ENCODE results near the gene ARHGAP44. TPM values are rescaled to one million over a fixed set of nuclear protein-coding genes. Genes with fewer than 3 reads are reported as not detected.

ARHGAP44 gene
- total and polyA plus RNA-seq, 2 of the 13 experiments (the other 11 are each of a cell fraction or from before 2014, with no cell fraction given), result 0.79 to 3.1 TPM

DNA sequence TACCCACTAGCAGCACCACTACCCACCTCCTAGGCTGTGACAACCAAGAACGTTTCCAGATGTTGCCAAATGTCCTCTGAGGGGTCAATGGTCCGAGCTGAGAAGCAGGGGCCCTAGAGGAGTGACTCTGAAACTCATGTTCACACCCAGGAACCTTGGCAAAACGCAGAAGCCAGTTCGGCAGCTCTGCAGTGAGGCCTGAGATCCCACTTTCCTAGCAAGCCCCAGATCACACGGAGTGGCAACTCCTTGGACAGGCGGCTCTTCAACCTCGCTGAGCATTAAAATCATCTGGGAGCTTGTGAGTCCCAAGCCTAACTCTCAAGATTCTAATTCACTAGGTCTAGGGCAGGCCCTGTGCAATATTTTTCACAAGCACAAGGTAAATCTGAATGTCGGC is 211.3 kb downstream of the ARHGAP44 start (continued):
- TF ChIP-seq, protein P1, sequence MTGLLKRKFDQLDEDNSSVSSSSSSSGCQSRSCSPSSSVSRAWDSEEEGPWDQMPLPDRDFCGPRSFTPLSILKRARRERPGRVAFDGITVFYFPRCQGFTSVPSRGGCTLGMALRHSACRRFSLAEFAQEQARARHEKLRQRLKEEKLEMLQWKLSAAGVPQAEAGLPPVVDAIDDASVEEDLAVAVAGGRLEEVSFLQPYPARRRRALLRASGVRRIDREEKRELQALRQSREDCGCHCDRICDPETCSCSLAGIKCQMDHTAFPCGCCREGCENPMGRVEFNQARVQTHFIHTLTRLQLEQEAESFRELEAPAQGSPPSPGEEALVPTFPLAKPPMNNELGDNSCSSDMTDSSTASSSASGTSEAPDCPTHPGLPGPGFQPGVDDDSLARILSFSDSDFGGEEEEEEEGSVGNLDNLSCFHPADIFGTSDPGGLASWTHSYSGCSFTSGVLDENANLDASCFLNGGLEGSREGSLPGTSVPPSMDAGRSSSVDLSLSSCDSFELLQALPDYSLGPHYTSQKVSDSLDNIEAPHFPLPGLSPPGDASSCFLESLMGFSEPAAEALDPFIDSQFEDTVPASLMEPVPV (CRISPR knock-in tag; IDR thresholded peaks at IDR 0.05), result no peak
- TF ChIP-seq, protein P2, sequence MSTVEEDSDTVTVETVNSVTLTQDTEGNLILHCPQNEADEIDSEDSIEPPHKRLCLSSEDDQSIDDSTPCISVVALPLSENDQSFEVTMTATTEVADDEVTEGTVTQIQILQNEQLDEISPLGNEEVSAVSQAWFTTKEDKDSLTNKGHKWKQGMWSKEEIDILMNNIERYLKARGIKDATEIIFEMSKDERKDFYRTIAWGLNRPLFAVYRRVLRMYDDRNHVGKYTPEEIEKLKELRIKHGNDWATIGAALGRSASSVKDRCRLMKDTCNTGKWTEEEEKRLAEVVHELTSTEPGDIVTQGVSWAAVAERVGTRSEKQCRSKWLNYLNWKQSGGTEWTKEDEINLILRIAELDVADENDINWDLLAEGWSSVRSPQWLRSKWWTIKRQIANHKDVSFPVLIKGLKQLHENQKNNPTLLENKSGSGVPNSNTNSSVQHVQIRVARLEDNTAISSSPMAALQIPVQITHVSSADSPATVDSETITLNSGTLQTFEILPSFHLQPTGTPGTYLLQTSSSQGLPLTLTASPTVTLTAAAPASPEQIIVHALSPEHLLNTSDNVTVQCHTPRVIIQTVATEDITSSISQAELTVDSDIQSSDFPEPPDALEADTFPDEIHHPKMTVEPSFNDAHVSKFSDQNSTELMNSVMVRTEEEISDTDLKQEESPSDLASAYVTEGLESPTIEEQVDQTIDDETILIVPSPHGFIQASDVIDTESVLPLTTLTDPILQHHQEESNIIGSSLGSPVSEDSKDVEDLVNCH (CRISPR knock-in tag; IDR thresholded peaks at IDR 0.05), result no peak
- TF ChIP-seq PHF21A (CRISPR knock-in tag; IDR thresholded peaks at IDR 0.05) (no peak), ZFP82 (CRISPR knock-in tag; IDR thresholded peaks at IDR 0.05; ENCODE audit: borderline replicate concordance) (no peak)
- TF ChIP-seq, protein P3, sequence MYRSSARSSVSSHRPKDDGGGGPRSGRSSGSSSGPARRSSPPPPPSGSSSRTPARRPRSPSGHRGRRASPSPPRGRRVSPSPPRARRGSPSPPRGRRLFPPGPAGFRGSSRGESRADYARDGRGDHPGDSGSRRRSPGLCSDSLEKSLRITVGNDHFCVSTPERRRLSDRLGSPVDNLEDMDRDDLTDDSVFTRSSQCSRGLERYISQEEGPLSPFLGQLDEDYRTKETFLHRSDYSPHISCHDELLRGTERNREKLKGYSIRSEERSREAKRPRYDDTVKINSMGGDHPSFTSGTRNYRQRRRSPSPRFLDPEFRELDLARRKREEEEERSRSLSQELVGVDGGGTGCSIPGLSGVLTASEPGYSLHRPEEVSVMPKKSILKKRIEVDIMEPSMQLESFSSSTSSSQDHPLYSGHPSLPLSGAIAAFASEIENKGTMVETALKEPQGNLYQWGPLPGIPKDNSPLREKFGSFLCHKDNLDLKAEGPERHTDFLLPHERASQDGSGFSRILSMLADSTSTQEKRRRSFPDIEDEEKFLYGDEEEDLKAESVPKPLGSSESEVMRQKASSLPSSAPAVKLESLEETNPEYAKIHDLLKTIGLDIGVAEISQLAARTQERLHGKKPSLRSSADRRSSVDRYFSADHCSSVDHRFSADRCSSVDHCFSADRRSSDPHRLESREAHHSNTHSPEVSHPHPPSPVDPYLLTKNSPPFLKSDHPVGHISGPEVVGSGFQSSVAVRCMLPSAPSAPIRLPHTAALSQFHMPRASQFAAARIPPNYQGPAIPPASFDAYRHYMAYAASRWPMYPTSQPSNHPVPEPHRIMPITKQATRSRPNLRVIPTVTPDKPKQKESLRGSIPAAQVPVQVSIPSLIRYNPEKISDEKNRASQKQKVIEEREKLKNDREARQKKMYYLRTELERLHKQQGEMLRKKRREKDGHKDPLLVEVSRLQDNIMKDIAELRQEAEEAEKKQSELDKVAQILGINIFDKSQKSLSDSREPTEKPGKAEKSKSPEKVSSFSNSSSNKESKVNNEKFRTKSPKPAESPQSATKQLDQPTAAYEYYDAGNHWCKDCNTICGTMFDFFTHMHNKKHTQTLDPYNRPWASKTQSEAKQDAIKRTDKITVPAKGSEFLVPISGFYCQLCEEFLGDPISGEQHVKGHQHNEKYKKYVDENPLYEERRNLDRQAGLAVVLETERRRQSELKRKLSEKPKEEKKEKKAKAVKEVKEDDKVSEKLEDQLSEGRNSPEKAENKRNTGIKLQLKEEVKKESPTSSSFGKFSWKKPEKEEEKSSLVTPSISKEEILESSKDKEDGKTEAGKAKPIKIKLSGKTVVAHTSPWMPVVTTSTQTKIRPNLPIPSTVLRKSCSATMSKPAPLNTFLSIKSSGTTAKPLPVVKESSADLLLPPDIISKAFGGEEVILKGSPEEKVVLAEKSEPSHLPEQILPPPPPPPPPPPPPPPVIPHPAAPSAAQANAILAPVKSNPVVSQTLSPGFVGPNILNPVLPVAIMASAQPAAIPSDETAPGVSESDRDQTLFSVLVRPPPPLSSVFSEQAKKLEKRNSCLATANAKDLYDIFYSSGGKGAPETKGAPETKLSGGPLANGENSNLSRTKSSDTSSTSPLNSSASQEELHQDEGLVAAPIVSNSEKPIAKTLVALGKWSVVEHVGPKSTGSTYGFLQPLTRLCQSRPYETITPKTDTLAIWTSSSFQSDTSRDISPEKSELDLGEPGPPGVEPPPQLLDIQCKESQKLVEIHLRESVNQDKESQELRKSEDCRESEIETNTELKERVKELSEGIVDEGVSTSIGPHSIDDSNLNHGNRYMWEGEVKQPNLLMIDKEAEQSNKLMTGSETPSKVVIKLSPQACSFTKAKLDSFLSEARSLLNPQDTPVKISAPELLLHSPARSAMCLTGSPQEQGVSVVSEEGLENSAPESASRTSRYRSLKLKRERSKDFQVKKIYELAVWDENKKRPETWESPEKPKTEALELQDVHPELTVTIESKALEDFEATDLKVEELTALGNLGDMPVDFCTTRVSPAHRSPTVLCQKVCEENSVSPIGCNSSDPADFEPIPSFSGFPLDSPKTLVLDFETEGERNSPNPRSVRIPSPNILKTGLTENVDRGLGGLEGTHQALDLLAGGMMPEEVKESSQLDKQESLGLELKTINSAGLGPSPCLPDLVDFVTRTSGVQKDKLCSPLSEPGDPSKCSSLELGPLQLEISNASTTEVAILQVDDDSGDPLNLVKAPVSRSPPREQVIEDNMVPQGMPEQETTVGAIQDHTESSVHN (CRISPR knock-in tag; IDR thresholded peaks at IDR 0.05), result no peak
- TF ChIP-seq, protein P4, sequence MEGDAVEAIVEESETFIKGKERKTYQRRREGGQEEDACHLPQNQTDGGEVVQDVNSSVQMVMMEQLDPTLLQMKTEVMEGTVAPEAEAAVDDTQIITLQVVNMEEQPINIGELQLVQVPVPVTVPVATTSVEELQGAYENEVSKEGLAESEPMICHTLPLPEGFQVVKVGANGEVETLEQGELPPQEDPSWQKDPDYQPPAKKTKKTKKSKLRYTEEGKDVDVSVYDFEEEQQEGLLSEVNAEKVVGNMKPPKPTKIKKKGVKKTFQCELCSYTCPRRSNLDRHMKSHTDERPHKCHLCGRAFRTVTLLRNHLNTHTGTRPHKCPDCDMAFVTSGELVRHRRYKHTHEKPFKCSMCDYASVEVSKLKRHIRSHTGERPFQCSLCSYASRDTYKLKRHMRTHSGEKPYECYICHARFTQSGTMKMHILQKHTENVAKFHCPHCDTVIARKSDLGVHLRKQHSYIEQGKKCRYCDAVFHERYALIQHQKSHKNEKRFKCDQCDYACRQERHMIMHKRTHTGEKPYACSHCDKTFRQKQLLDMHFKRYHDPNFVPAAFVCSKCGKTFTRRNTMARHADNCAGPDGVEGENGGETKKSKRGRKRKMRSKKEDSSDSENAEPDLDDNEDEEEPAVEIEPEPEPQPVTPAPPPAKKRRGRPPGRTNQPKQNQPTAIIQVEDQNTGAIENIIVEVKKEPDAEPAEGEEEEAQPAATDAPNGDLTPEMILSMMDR (CRISPR knock-in tag; IDR thresholded peaks at IDR 0.05), result no peak

Measured in HepG2 (cell line).